GM12874 (cell line): ENCODE results near the gene ZNF488.

ENCODE experiments used
- CTCF ChIP-seq: IDR thresholded peaks from 2 replicates; pipeline ENCODE4 v1.5.1; 2011; ENCODE audit warnings: low read depth, mild to moderate bottlenecking, control low read depth, low read length, moderate library complexity; ENCODE audit not compliant: insufficient read depth

The ZNF488 gene

GRCh38 chr10:47322300-47323061 is 61.6 kb downstream of the ZNF488 start, which contains the start of gene GDF2:
Gene GDF2 (plus strand): TSS chr10:47322454. CDS start chr10:47322669, 215 bp downstream.
- TF ChIP-seq CTCF: no peak

- no peak for TF ChIP-seq CTCF
Measured at GRCh38 chr10:47321521-47322195, 62.4 kb downstream of the ZNF488 start.

GRCh38 chr10:47320812-47321211 is 63.3 kb downstream of the ZNF488 start:
- TF ChIP-seq CTCF: no peak

- no peak for TF ChIP-seq CTCF
Measured at GRCh38 chr10:47319784-47320183, 64.3 kb downstream of the ZNF488 start.

- TF ChIP-seq CTCF: no peak
Measured at GRCh38 chr10:47318706-47319105, 65.4 kb downstream of the ZNF488 start.

GRCh38 chr10:47317251-47317650 is 66.8 kb downstream of the ZNF488 start:
- no peak for TF ChIP-seq CTCF

- no peak for TF ChIP-seq CTCF
Measured at GRCh38 chr10:47316131-47316530, 68.0 kb downstream of the ZNF488 start.
